ENCODE measurements around the gene ZNF618.

The ZNF618 gene

DNA sequence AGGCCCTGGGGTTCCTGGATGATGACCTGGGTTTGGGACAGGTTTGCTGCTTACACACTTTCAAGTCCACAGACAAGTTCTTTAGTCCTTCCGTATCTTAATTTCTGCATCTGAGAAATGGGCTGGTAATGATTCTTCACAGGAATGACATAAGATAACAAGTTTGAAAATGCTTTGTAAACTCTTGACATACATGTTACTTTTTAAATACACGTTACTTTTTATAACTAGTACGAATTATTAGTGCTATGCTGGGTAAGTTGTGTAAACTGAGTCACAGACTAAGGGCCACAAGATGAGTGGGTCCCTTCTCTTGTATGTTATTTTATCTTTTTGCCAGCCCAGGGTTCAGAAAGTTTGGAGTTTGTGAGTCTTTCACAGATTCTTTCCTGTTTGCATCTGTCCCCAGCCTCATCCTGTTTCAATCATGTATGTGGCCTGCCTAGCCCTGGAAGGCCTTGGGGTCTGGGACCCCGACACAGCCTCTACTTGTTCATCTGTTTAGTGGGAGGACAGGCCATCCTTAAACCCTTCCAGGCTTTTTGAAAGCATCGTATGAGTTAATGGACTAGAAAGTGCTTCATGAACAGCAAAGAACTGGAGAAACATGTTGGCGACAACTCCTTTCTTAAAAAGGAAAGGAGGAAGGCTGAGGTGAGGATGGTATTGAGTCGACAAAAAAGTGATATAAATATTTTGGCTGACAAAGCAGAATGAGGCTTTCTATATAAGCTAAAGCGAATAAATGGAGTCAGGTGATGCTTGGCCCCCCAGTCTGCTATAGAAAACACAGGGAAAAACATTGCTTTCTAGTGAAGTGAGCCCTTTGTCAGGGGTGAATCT lies 9.3 kb downstream of the ZNF618 start:
- DNase-seq, result no peak

DNA sequence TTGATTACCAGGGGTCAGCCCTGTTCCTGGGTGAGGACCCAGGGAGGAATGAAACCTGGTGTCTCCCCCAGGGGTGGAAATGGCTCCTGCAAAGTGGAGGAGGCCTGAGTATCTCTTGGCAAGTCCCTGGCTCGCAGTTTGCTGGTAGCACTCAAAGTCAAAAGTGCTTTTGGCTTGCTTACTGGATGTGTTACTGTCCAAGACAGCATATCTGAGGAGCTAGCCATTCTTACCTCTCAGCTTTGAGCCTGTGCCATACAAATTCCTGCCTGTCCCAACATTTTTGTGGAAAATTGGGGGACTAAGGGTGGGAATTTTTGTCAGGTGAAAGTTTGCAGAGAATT lies 9.9 kb downstream of the ZNF618 start:
- no peak for DNase-seq

DNA sequence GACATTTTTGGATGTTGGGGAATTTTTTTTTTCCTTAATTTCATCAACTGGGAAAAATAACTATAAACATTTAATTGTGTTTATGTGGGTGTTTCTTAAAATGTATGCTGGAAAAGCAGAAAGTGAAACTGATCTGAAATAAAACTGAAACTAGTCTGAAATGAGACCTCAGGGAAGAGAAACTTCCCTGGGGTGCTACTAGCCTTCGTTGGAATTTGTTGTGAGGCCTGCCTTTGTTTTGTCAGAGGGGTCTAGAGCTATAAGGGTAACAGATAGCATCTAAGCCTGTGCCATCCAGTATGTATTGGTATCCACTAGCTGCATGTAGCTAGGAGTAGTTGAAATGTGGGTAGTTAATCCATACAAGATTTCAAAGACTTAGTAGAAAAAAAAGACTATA lies 10.4 kb downstream of the ZNF618 start:
- no peak for DNase-seq

DNA sequence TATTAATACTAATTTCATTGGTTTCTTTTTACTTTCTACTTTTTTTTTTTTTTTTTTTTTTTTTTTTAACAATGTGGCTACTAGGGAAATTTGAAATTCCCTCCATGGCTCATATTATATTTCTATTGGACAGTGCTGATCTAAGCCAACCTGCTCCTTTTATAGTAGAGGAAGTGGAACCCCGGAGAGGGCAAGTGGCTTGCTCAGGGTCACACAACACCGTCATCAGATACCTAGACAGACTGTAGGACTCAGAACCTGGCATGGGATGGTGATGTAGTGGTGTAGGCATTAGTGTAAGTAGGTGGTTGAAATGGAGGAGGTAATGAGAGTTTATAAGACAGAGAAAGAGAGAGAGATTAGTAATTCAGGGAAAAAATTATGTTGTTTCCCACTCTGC lies 10.8 kb downstream of the ZNF618 start:
- DNase-seq, result no peak

DNA sequence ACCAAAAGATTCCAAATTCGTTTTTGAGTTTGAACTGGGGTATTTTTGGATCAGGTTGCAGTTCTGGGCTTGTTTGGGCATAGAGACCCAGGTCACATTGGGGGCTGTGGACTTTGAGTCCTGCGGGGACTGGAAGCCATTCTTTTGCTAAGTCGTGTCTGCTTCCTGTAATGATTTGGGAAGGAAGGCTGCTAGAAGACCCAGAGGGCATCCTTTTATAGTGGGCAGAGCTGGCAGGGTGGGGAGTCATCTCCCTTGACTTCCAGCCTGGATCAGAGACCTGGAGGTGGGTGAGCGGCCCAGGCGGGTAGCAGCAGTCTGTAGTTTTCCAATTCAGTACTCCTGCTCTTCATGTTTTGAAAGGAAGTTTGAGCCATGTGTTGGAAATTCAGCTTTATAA lies 11.3 kb downstream of the ZNF618 start:
- DNase-seq, result no peak

DNA sequence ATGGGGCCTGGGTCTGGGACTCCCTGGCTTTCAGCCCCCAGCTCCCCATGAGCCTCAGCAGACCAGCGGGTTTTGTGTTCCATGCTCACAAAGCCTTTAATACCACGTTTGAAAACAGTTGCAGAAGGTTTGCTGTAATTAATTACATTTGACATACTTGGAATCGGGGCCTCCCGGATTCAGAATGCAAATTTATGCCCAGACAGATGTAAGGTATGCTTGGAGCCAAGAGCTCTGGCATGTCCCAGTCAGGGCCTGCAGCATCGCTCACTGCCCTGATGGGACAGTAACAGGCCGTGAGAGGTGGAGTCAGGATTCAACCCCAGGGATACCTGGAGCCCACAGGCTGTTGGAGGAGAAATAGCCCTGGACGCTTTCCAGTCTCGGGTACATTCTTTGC lies 12.2 kb downstream of the ZNF618 start:
- DNase-seq, result no peak

DNA sequence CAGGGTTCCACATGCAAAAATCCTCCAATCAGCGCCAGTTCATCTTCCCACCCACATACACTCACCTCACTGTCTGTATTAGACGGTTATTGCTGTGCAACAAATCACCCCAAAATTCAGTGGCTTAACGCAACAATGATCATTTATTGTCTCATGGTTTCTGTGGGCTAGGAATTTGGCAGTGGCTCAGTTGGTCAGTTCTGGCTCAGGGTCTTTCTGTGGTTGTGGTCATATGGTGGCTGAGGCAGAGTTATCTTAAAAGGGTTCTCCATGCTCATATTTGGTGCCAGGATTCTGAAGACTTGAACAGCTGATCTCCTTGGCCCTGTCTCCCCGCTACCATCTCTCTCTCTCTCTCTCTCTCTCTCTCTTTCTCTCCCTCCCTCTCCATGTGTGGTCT lies 12.9 kb downstream of the ZNF618 start:
- DNase-seq, result no peak

DNA sequence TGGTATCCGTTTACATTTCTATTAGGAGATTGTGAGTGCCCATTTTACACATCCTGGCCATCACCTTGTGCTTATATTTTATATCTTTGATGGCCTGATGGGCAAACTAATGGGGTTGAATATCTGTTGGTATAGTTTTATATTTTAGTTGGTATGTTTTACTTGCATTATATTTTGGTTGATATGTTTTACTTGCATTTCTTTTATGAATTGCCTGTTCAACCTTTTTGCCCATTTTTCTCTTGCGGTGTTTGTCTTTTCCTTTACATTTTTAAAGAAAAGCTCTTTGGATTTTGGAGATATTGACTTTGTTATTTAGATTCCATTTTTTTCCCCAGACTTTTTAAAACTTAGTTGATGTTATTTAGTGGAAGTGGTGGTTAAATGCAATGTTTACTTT lies 14.6 kb downstream of the ZNF618 start:
- no peak for DNase-seq

DNA sequence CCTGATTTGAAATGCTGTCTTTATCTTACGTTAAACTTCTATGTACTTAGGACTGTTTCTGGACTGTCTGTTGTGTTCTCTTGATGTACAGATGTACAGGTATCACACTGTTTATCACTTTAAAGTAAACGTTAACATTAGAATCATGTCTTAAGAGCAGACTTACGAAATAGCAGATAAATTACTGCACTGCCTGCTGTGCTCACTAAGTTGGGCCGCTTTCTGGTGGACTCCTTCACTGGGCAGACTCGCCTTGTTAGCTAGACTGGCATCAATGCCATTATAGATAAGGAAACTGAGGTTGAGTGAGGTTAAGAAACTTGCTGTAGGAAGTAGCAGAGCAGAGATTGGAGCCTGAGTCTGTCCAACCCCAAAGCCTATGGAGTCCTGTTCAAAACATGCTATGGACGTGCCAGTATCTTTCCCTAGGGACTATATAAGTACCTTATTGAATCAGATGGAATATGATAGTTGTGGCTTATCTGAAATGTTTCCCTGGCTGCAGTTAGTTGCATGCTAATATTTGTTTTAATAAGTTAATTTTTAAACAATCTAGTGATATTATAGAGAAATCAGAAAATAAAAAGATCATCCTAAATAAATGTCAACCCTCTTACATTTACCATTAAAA lies 16.9 kb downstream of the ZNF618 start:
- DNase-seq, result no peak

DNA sequence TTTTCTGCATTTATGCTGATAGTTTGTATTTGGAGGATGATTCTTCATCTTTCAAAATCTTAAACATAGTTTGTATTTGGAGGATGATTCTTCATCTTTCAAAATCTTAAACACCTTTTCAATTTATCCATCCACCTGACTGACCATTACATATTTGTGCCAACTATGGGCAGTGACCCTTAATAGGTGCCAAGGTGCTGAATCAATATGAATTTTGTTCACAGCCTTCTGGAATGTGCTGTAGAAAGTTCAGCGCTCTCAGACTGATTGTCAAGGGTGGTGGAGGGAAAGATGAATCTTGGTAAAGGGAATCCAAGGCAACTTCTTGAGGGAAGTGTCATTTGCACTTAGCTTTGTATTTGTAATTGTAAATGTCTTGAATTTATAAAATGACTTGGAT lies 18.1 kb downstream of the ZNF618 start:
- DNase-seq, result no peak

DNA sequence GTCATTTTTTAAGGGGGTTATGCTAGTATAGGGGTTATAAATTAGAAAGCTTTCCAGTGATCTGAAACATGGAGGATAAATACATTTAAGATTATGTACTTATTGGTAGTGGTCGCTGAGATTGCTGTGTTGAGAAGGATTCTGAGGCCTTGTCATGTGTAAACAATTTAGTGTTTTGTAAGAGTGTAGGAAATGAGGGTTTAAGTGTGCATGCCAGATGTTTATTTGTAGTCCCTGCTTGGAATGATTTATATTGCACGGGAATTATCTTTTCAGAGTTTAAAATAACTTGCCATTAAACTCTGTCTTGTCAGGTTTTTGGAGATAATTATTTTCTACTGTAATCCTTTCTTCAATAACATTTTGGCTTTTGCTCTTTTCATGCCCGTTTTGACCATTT lies 19.4 kb downstream of the ZNF618 start:
- no peak for DNase-seq

DNA sequence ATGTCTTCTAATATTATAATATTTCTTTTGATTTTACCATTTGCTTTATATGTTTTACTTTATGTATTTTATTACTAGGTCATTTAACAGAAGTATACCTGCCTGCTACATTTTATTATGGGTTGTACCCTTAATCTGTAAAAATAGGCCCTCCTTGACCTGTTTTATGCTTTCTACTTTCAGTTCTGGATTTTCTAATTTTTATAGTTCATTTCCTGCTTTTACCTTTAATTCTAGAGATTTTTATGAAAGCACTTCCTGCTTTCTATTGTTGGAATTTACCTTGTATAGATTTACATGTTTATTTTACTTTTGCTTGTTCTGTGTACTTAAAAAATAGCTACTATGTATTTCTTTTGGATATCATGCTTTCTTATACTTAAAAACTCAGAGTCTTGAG lies 20.6 kb downstream of the ZNF618 start:
- DNase-seq, result no peak

DNA sequence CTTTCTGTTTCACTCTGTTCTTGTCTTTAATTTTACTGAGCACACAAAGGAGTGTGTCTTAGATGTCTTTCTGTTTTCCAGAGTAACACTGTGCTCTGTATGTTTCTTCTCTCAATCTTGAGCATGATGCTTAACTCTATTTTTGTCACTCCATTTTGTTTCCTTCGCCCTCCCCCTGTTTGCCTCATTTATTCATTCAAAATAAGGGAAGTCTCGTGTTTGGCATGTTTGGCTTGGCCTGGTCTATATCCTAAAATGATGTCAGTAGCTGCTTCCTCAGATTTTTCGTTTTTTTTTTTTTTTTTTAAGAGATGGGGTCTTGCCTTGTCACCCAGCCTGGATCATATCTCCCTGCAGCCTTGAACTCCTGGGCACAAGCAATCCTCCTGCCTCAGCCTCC lies 22.0 kb downstream of the ZNF618 start:
- no peak for DNase-seq

DNA sequence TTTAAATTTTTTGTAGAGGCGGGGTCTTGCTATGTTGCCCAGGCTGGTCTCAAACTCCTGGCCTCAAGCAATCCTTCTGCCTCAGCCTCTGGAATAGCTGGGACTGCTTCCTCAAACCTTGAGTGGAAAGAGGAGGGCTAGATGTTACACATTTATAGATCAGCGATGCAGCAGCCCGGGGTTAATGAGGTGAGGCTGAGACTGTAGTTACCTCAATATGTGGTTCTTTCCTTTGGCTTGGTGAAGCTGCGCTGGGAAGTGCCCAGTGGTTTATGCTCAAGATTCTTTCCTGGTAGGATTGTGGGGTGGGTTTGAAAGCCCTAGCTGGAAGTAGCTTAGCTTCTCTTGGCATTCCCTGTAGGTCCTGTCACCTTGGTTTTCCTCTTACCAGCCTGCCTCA lies 22.5 kb downstream of the ZNF618 start:
- DNase-seq, result no peak

DNA sequence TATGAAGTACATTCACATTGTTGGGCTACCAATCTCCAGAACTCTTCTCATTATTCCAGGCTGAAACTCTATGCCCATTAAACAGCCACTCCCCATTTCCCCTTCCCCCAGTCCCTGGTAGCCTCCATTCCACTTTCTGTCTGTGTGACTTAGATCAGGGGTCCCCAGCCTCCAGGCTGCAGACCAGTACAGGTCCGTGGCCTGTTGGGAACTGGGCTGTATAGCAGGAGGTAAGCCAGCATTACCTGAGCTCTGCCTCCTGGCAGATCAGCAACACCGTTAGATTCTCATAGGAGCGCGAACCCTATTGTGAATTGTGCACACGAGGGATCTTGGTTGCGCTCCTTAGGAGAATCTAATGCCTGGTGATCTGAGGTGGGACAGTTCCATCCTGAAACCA lies 23.1 kb downstream of the ZNF618 start:
- no peak for DNase-seq

DNA sequence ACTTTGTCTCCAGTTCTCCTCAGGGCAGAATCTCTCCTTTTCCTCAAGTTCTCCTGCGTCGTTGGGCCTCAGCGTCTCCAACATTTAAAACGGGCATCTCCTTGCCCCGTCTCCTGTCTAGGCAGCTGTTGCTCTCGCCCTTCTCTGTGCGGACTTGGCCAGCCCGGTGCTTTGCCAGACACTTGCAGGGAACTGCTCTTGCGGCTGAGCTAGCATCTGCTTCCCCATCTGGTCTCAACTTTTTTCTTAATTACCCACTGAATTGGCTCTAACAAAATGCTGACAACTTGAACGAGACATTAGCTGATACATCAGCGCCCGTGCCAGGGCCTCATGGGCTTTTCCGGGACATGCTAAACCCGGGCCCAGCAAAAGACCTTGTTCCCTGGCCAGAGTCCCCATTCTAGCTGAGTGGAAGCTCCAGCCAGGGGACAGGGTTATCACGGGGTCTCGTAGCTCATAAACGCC lies 25.1 kb downstream of the ZNF618 start:
- DNase-seq, result no peak

DNA sequence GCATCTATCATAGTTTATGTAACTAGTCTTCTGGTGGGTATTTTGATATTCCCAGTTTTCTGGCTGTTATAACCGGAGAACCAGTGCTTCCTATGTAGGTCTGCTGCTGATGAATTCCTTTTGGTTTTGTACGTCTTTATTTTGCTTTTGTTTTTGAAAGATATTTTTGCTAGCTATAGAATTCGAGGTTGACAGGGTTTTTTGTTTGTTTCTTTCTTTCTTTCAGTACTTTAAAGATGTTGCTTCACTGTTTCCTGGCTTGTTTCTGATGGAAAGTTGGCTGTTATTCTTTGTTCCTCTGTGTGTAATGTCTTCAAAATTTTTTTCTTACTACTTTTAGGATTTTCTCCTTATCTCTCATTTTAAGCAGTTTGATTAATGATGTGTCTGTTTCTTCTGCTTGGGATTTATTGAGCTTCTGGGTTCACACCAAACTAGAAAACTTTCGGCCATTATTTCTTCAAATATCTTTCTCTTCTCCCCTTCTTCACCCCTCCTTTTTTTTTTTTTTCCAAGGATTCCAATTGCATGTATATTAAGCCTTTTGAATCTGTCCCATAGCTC lies 27.5 kb downstream of the ZNF618 start:
- DNase-seq, result no peak

DNA sequence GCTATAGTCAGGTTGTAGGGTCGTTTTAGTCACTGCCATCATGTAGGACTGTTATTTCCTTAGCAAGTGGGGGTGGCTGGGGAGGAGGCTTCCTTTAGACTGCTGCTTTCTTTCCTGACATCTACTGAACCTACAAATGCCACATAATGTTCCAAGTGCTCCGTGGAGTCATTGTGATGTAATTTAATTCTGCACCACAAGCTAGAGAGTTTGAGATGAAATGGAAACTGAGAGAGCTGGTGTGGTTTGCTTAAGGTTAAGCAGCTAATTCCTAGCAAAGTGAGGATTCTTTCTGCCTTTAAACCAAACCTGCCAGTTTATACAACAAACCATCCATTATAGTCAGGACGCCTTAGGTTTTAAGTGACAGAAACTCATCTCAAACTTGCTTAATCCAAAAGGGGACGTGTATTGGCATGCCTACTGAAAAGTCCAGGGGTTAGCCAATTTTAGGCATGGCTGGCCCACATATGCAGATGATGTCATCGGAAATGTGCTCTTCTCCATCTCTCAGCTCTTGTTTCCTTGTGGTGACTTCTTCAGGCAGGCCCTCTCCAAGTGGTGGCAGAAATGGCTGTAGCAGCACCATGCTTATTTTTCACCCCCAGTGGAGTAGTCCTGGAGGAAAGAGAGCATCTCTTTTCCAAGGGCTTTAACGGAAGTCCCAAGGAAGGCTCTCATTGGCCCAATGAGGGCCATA lies 30.5 kb downstream of the ZNF618 start:
- DNase-seq, result no peak

DNA sequence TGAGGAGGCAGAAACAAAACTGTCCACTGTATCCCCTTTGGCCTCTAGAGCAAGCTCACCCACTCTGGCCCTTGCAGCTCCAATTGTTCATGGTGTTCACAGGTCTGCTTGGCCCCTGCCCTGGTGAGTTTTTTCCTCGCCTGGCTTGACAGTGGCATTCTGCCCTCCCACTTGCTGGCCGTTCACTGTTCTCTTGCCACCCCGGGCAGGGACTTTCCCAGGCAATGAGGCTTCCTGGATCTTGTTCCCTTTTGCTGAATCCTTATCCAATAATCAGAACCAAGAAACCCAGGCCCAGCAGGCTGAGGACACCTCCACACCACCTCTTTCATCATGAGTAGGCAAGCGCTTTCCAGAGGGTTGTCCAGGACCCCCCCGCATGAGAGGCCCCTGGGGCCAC lies 31.2 kb downstream of the ZNF618 start:
- DNase-seq, result no peak

DNA sequence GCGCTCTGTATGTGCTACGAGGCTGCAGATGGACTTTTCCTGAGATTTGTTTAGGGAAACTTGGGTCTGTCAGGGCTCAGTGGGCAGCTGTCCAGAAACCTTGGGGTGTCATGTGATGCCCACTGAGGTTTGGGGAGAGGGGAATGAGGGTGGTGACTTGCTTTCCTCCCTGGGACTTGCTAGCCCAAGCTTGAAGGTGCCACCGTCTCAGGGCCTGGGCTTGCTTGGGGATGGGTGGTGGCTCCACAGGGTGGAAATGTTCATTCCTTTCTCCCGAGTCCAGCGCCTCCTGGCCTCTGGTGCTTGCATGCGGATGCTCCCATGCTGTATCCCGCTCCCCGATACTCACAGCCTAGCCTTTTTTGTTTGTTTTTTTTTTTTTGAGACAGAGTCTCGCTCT lies 33.3 kb downstream of the ZNF618 start:
- no peak for DNase-seq

DNA sequence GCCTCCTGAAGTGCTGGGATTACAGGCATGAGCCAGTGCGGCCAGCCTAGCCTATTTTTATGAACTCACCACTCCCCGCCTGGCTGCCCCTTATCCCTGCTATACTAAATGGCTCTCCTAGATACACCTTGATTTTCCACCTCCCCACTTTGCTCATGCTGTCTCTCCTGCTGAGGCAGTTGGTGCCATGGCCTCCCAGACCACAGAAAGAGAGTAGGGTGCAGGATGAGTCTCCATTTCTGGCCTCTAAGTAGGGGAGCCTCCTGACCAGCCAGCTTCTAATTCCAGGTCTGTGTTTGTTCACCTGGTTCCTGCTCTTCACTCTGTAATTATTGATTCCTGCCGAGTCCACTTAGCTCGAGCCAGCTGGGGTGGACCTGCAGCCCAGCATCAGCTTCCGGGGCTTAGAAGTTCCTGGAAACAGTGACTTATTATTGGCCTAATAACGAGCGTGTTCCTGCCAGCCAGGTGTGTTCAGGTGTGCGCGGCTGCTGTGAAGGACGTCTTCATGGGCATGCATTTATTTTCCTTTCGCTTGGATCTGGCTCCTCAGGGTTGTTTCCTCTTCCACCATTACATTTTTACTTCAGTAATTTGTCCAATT lies 34.0 kb downstream of the ZNF618 start:
- DNase-seq, result peak; percentile 96

DNA sequence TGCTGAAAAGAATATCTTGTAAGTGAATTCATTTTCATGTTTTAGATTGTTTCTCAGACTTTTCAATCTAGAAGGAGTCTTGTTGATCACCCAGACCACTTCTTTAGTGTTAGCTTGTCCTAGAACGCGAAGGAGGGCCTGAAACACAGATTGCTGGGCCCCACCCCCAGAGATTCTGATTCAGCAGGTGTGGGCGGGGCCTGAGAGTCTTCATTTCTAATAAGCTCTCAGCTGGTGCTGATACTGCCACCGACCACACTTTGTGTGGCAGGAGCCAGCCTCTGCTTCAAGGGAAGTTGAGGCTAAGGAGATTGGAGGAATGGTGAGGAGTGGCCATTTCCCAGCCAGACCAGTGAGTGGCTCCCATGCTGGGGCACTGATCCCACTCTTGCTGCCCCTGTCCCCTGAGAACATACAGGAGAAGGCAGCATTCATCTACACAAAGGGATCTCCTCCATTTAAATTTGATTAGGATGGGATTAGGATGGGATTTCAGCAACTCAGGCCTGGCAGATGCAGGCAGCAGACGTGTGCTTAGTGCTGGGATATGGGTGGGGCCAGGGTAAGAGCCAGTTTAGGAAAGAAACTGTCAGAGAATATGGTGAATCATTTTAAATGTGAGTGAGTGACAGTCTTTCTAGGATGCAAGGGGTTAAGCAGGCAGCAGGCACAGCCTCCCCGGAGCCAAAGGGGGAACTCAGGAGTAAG lies 35.9 kb downstream of the ZNF618 start:
- DNase-seq, result peak; percentile 58

DNA sequence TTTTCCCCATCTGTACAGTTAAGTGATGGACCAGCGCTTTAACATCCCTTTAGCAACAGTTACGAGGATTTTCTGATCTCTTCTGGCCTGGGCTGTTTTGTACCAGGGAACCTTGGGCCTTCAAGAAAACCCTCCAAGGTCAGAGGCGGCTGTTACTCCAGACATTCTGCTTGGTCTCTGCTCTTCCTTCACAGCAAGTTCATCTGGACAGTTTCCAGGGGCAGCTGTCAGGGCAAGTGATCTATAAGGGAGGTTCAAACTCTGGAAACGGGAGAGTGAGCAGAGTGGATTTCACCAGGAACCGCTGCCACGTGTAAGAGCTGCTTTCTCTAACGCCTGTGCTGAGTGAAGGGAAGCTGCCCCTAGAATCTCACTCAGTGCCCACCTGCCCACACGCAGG lies 36.7 kb downstream of the ZNF618 start:
- DNase-seq, result no peak
